Colon (tissue), 2 donors: ENCODE results near the gene IL34.

Source experiments
- FAIRE-seq: peaks from 2 replicates; lab custom pipeline; 2012; peaks lifted over from hg19 to GRCh38; lab: Jason Lieb, UNC
- donor health status: control.
- donor health status: control.

IL34 gene

GRCh38 chr16:70678121-70678897 lies 31.9 kb downstream of the IL34 start:
- FAIRE-seq = no peak

- FAIRE-seq = no peak
Measured at GRCh38 chr16:70678898-70679670, 32.7 kb downstream of the IL34 start.

- FAIRE-seq = no peak
Measured at GRCh38 chr16:70679671-70680494, 33.5 kb downstream of the IL34 start.

GRCh38 chr16:70680495-70681381 lies 34.4 kb downstream of the IL34 start:
- no peak for FAIRE-seq

GRCh38 chr16:70681382-70682238 lies 35.3 kb downstream of the IL34 start:
- no peak for FAIRE-seq

- FAIRE-seq = no peak
Measured at GRCh38 chr16:70682239-70683145, 36.1 kb downstream of the IL34 start.

- FAIRE-seq = no peak
Measured at GRCh38 chr16:70683146-70683944, 37.0 kb downstream of the IL34 start.

GRCh38 chr16:70684146-70685060 lies 38.0 kb downstream of the IL34 start:
- FAIRE-seq = no peak

GRCh38 chr16:70685061-70685937 lies 38.9 kb downstream of the IL34 start:
- no peak for FAIRE-seq

- no peak for FAIRE-seq
Measured at GRCh38 chr16:70685938-70686375, 39.6 kb downstream of the IL34 start, which contains the start of gene MTSS2. TSS of gene MTSS2 (minus strand) at chr16:70686053. CDS start at chr16:70685791, 262 bp downstream.

GRCh38 chr16:70686376-70687101 lies 40.2 kb downstream of the IL34 start:
- FAIRE-seq = no peak

- FAIRE-seq = no peak
Measured at GRCh38 chr16:70687102-70687511, 40.7 kb downstream of the IL34 start.

GRCh38 chr16:70687671-70688245 lies 41.4 kb downstream of the IL34 start:
- no peak for FAIRE-seq

- FAIRE-seq = no peak
Measured at GRCh38 chr16:70688246-70688742, 41.9 kb downstream of the IL34 start.
